Suppressor macrophage treated with lipopolysaccharide for 1 hour (primary cell): Measurements from ENCODE around the gene TMEM8B.

Experiments
- DNase-seq, 3 donors: peaks; one replicate each; pipeline ENCODE4 v3.0.0-alpha.2; 2020 to 2022

The TMEM8B gene

DNA sequence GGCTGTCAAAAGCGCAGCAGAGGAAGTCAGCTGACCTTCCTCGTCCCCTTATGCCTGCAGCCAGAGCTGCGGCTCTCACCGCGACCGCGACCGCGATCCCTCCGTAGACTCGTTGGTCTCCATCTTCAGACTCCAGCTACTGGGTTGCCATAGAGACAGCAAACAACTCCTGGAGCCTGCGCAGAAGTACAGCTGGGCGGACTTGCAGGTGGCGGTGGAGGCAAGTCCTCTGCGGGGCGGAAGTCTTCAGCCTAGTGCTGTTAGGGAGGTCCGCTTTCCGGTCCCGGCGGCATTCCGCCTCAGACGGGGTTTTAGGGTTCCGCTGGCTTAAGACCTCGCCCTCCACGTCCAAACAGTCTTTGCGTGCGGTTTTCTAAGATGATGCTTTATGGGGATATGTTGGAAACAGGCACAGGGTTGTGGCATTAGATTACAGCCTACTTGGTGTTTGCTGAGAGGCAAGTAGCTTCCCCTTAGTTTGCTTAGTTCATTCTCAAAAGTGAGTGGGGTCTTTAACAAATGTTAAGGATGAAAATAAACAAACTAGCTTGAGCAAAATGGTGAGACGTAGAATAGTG lies 16.9 kb upstream of the TMEM8B start, which contains the start of gene SPAG8:
Gene SPAG8, minus strand, starts transcription at position 238 of the 578 bp plus-strand sequence. Its CDS starts 115 bp downstream, at position 123.
- DNase-seq: peak; percentile 90 to 92 (median 90)

DNA sequence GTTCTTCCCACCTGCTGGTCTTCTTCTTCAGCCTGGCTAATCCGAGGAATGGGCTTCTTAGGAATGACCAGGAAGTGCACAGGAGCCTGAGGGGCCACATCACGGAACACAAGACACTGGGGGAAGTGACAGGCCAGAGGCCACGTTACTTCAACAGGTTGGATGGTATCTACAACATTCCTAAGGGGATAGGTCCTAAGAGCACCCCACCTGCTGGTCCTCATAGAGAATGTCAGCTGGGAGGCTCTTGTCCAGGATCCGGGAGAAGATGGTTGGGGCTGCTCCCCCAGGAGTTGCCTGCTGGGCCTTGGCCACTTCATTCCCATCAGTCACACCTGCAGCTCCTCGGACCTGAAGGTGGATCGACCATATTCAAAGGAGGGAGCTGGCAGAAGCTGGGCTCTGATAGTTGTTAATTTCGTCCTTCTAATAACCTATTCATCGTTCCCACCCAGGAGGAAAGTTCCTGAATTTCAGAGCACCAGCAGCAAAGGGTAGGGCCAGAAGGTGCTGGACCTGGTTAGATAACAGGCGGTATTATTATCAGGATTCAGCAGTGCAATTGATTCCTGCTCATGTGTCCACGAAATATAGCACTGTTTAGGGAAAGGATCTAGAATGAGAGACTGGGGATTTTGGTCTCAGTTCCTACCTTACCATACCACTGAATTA lies 15.5 kb upstream of the TMEM8B start:
- DNase-seq: peak in 1 of 3 donors; percentile 12

DNA sequence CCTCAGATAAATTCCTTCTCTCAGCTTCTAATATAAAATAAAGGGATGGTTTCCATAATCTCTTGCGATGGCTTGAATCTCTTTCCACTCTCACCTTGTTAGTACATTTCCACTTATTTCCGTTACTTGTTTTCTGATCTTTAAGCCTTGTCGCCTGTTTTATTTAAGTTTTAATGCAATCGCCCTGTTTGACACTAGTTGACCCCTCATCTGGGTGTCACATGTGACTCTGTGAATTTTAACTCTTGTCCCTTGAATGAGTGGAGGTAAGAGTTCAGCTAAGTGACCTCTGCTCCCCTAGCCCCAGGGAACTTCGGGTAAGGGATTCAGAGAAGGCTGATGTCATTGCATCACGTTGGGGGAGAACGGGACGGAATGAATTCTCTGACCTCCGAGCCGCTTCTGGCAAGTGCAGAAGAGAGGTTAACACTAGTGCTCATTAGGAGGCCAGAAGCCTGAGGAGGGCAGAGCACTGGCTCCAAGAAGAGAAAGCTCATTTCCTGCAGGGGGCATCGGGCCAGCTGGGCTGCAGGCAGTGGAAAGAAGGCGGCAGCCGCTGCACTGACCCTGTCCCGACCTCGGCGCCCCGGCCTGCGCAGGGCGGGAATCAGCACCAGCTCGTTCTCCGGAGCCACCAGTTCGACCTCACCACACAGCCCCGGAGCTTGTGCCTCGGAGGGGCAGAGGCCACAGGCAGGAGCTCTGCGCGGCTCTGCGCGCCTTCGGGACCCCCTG lies 14.8 kb upstream of the TMEM8B start:
- peak; percentile 61 to 75 (median 65) for DNase-seq

DNA sequence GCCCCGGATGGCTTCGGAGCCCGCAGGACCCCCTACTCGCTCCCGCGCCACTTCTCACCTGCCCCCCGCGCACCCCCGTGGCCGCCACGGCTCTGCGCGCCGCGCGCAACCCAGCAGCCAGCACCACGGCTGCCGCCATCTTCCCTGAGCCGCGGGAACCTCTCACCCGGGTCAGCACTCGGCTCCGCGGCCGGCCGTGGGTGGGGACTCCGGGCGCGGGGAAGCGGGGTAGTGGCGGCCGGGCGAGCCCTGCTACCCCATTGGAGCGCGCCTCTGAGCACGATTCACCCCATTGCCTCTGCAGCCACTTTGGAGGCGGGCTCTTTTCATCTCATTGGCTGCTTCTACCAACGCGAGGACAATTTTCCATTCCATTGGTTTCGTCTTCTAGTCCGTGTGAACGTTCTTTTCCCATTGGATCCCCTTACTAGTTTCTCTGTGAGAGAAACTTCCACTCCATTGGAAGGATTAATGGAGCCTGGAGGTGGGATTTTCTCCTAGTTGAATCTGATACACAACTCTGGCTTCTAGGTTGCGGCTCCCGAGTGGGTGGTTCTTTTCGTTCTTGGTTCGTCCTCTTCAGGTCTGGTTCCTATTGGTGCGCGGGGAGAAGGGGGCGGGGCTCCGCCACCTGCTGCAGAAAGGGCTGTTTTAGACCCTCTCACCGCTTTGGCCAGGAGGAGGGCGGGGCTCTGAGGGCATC lies 14.0 kb upstream of the TMEM8B start, which contains the start of gene HINT2:
Gene HINT2, minus strand, starts transcription at position 202 of the 703 bp plus-strand sequence. Its CDS starts 63 bp downstream, at position 139.
- peak; percentile 99 for DNase-seq

DNA sequence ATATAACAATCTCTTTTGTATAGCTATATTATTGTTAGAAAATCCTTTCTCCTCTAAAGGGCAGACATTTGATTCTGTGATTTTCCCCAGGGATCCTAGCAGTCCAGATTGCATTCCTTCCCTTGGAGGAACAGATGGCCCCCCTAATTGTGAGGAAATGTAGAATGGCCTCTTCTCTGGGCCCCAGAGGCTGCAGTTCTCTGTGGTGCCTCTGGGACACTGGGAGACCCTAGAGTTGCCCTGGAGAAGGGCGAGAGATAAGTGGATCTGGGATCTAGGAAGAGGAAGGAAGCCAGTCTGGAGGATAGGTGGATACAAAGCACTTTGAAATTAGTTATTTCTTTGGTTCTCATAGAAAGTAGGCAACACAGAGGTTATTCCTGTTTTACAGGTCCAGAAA lies 12.3 kb upstream of the TMEM8B start:
- no peak for DNase-seq

DNA sequence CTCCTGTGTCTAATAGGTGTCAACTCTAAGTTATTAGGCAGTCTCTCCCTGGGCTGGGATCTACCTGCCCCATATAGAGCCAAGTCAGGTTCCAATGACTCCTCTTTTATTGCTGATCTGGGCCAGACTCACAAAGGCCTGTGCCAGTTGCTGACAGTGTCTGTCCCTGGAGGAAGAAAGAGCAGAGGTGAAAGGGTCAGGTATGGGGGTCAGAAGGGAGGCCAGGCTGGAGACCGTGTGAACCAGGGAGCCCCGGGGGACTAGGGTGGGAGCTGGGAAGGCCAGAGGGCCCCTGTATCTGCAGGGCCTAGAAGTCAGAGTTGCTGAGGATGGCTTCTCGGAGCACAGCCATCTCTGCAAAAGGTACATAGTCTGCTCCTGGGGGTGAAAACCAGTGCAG lies 10.7 kb upstream of the TMEM8B start:
- DNase-seq: no peak

DNA sequence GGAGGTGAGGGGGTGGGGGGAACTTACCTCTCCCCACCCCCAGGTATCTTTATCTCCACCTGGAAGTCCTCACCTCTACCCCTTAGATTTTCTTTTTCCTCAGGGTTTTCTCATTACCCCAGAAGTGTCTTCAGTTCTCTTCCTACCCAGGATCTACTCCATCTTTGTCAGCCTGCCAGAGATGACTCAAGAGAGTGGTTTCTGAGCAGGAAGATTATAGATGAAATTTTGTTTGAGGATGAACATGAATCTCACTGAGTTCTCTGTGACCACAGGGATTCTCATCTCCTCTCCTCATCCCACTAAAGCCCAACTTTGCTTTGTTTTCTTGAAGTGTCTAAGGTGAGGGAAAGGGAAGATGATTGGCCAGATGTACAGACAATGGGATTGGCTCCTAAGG lies 9.0 kb upstream of the TMEM8B start:
- DNase-seq: no peak

DNA sequence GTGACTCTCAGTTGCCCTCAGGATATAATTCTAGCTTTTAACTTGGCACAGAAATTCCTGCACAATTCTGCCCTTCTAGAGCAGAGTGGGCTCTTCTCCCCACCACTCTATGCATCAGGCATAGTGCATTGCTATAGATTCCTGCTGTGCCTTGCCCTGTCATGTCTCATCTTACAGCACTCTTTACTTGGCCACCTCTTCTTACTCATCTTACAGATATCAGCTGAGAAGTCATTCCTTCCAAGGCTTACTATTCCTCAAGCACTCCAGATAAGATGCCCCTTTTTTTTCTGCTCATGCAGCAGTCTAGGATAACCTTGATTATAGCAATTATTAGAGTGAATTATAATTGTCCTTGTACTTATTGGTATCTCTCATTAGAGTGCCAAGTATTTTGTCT lies 6.1 kb upstream of the TMEM8B start:
- no peak for DNase-seq

DNA sequence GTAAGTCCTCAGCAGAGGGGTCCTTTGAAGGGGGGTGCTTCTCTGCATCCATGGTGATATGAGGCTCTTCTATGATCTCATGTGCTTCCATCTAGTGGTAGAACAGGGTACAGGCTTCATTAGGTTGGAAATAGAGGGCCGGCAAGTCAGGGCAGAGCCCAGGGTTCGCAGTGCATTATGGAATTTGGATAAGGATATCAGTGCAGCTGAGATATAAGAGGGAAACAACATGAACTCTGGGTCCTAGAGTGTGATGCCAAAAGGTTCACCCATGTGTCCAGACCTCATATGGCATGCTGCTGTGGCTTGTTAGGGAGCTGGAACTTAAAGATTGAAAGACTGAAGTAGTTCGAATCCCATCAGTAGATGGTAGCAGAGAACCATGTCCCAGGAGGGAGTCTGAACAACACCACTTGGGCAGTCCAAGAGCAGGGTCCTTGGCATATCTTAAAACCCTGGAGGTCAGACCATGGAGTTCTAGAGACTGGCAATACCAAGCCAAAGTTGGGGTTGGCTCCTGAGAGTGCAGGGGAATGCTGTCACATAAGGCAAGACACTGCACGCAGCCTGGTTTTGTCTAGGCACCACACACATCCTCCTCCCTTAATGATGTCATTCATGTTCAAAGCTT lies 2.8 kb upstream of the TMEM8B start:
- DNase-seq: peak; percentile 70 to 81 (median 70)

DNA sequence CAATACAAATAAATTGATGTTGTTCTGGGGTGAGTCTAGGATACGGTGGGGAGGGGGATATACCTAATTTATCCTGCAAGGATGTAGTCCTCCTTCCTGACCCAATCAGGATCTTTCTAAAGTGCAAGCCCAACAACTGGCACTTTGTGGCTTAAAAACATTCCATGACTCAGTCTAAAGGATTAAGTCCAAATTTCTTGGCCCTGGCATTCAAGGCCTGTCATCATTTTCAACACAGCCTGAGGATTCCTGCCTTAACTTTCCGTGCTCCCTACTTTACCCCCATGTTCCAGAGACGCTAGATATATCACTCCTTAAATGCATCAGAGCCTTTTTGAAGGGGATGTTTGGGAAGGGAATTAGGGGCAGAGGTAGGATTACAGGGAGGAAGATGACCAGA lies 1.5 kb upstream of the TMEM8B start:
- DNase-seq: no peak

DNA sequence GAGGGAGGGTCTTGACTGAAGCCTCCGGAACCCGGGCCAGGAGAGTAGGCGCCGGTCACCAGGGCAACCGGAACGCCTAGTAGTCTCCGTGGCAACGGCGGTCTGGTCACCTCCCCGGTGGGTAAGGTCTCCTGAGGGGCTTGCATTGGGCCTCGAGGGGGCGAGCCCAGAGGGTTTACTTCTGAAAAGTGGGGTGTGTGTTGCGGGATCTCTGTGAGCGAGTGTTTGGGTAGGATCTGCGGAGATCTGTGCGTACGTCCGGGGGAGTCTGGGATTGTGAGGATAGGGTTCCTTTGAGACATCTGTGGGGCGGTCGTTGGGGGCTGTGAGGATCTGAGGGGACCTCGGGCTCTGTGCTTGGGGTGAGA lies 328 bp upstream of the TMEM8B start, which contains the start of gene FAM221B:
Gene FAM221B, minus strand, starts transcription at position 17 of the 368 bp plus-strand sequence. CDS start 2,571 bp downstream, outside the sequence.
- no peak for DNase-seq

DNA sequence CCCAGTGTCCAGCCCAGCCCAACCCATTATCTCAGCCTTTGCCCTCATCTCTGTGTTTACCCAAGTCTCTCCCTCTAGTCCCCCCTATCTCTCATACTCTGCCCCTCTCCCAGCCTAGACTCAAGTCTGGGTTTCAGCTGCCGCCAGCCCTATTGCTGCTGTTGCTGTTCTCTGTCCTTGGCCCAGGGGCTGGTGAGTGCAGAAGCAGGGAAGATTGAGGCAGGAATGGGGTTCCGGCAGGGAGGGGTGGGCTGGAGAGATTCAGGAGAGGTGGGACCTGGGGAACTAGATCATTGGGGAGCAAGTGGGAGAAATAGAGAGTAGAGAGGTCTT lies 702 bp downstream of the TMEM8B start:
- DNase-seq: no peak

DNA sequence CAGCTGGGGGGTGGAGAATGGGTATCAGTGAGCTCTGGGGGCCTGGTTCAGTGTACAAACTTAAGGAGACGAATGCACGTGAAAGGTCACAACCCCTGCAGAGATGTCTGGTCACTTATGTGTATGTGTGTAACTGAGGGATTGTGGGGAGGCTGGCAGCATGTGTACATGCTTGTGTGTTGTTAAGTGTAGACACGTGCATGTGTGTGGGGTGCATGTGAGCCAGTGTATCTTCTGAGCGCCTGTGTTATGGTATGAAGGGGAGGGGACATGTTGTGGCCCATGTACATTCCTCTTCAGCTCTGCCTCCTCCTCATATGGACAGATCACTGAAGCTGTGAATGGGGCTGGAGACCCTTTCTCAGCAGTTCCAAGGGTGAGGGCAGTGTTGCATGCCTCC lies 2.0 kb downstream of the TMEM8B start:
- DNase-seq: no peak

DNA sequence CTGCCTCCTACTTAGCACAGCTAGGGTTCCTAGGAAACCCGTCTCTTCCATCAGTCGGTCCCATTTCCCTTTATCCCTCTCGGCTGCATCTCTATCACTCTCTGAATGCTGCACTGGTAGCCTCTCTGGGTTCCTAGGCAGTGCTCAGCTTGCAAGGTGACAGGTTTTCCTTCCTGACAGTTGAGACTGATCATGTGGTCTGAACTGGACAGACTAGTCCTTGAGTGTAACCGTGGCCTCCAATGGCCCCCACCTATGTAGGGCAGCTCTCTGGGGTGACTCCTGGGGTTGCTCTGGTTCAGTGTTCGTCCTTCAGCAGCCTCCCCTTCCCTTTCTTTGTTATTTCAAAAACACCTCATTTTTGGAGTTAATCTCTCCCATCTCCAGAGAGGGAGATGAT lies 3.8 kb downstream of the TMEM8B start:
- no peak for DNase-seq

DNA sequence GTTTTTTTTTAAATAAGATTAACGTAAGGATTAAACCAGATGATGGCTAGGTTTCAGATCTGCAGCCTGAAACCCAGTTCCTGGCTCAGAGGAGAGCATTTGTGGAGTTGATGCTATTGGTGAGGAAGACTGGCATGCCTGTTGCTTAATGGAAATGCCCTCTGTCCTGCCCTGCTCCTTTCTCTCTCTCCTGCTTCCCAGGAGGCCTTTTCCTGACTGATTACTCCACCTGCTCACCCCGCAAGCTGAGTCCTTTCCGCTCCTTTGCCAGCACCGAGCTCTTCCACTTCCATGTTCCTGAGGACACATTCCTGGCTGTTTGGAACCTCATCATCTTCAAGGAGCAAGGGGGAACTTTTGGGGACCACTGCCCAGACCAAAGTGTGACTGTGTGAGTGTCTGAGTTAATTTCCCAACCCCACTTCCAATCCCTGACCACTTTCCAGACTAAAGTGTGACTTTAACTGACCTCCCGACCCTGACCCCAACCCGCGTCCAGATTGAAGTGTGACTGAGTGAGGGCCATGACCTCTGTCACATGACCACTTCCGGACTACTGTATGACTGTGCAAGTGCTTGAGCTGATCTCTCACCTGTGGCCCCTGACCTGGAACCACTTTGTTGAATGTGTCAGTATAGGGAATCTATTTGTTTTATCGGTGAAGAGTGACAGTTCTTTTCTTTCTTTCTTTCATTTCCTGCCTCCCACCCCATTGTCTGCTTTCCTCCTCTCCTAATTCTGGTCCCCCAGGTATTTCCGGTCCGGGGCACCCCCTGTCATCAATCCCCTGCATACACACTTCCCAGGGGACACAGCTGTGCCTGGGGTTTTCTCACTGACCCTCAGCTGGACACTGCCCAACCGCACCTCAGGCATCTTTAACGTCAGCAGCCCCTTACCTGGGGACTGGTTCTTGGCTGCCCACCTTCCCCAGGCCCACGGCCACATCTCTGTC lies 5.5 kb downstream of the TMEM8B start:
- DNase-seq: no peak

DNA sequence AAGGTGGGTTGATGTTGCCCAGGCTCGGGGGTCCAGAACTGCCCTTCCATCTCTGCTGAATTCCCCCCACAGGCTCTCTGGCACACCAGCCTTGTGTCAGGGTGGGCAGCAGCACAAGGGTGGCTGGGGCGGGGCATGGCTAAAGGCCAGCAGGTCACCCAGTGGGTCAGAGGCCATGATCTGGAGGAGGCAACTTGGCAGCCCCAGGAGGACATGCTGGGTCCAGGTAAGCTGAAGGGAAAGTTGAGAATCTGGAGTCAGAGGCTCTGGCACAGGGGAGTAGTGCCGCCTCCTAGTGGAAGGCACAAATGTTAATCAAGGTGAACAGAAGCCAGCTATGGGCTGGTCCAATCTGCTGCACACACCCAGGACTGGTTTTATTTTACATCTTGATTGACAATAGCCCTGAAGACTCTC lies 6.2 kb downstream of the TMEM8B start:
- DNase-seq: no peak

DNA sequence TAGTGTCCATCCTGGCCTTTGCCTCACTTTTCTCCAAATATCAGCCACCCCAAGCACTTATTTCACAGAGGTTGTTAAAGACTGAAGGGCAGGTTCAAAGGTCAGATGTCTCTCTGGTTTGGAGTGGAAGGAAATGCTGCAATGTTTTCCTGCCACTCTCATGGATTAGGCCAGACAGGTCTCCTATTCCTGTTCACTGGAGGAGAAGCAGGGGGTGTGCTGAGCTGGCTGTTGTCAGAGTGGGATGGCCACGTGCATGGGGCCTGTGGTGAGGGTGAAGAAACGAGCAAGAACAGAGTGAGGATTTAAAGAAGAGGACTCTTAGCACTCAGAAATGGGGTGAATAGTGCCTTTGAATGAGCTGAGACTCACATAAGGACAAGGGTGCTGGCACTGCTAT lies 6.7 kb downstream of the TMEM8B start:
- no peak for DNase-seq

DNA sequence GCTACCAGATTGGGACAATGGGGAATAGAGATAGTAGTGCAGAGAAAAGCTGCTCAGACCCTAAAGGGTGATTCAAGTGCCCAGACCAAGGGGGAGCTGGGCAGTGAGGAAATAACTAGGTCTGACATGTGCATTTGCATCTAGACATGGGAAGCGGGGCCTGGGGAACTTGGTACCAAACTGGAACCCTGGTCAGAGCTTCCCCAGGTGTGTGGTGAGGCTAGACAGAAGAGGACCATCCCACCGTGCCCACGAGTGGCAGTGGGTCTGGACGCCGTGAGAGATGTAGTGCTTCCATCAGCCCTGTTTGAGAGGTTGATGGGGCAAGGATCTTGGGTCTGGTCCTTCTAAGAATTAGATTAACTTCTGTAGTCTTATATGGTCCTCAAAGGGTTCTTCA lies 7.6 kb downstream of the TMEM8B start:
- no peak for DNase-seq

DNA sequence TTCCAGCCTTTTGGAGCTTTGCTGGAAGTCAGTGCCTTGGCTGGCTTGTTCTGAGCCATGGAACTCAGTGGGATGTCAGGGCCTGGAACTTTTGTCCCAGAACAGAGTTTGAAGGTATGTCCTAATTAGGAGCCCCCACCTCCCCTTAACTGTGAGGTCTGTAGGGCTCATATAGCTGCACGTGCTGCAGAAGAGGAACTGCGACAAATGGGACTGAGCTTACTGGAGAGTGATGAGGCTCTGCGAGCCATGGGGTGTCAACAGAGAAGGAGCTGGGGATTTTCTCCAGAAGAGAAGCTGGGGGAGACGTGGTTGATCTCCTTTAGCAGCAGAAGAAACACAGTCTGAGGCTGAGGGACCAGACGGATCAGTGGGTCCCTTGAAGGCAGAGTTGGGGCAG lies 10.9 kb downstream of the TMEM8B start:
- DNase-seq: no peak

DNA sequence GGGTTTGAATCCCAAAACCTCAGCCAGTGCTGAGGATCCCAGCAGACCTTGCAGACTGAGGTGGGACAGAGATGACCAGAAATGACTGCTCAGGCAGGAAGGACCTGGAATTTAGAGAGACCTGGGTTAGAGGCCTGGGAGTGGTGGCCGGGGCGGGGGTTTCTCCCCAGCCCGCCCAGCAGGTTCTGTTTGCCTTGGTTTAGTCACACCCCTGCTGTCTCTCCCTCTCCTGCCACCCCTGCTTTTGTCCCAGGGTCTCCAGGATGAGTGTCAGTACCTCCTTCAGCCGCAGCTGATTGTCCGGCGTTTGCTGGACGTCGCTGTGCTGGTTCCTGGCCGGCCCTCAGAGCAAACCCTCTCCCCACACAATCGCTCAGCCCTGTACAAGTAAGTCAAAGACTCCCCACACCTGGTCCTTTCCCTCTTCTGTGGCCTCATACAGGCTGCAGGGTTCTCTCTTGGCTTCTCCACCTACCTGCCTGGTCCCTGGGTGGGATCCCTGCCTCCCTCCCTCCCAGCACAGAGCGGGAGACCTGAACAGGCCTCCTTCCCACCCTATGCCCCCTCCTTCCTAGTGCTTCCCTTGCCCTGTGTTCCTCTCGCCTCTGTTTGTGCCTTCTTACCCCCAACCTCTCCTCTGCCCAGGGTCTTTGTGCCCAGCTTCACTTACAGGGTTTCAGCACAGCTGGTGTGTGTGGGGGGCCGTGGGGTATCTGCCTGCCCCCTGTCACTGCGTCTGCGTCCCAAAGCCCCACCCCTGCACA lies 12.0 kb downstream of the TMEM8B start:
- no peak for DNase-seq

DNA sequence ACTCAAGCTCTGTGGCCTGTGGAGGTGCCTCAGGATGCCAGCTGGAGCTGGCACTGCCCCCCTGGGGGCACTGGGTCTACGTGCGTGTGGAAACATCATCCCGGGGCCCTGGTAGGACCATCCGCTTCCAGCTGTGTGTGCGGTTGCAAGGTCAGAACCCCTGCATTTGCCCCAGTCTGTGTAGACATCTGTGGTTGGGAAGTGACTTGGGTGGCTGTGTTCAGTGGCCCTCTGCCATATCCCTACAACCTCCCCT lies 12.5 kb downstream of the TMEM8B start:
- DNase-seq: no peak
